OCI-LY3 (cell line): Measurements from ENCODE around the gene PRKCE.

Experiments
- EZH2phosphoT487 ChIP-seq: fragments of 200-600 bp; shearing (Covaris generic); IDR thresholded peaks from 2 replicates; pipeline ENCODE4 v1.6.1; 2018; ENCODE audit warnings: antibody characterized with exemption, mixed run types, low read depth
- TF ChIP-seq, protein P1 (sequence below): fragments of 200-600, 300-600 bp; sonication (generic); IDR thresholded peaks from 2 replicates; pipeline ENCODE4 v1.5.1; 2014; ENCODE audit warnings: antibody characterized with exemption, low read length, low read depth

GRCh38 chr2:45631955-45632354, 19.5 kb upstream of the PRKCE start:
- TF ChIP-seq, protein P1, sequence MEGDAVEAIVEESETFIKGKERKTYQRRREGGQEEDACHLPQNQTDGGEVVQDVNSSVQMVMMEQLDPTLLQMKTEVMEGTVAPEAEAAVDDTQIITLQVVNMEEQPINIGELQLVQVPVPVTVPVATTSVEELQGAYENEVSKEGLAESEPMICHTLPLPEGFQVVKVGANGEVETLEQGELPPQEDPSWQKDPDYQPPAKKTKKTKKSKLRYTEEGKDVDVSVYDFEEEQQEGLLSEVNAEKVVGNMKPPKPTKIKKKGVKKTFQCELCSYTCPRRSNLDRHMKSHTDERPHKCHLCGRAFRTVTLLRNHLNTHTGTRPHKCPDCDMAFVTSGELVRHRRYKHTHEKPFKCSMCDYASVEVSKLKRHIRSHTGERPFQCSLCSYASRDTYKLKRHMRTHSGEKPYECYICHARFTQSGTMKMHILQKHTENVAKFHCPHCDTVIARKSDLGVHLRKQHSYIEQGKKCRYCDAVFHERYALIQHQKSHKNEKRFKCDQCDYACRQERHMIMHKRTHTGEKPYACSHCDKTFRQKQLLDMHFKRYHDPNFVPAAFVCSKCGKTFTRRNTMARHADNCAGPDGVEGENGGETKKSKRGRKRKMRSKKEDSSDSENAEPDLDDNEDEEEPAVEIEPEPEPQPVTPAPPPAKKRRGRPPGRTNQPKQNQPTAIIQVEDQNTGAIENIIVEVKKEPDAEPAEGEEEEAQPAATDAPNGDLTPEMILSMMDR, result no peak
- no peak for TF ChIP-seq EZH2phosphoT487
